Esophagus mucosa (tissue), 1 donor: Measurements from ENCODE around the gene L1TD1. TPM values are rescaled to one million over a fixed set of nuclear protein-coding genes. Genes with fewer than 3 reads are reported as not detected.
"Not testable (repeated sequence)": the region's sequence is repeated elsewhere in the genome, so short reads cannot be mapped to it uniquely, and the experiment has no call there.

Experiments
- ATAC-seq: fragments of 200-7000 bp; cut with Tn5 transposase; one replicate; pipeline ENCODE4 v1.9.1; 2020
- total RNA-seq: library from RNA; stranded (reverse); gene quantifications from one replicate; pipeline ENCODE4 v1.2.4, GENCODE V29; 2023
- donor health status: DM: yes; HTN: yes; CAD: no.

Gene L1TD1
- total RNA-seq, 1 donor from 2014 or later = not detected

GRCh38 chr1:62207187-62207586, 12.5 kb downstream of the L1TD1 start:
- ATAC-seq = no peak

- ATAC-seq = no peak
Observed at GRCh38 chr1:62208087-62208486, 13.4 kb downstream of the L1TD1 start.

GRCh38 chr1:62208970-62209369, 14.3 kb downstream of the L1TD1 start:
- ATAC-seq = no peak

GRCh38 chr1:62209931-62210595, 15.4 kb downstream of the L1TD1 start:
- ATAC-seq = peak; percentile 97

GRCh38 chr1:62210960-62211359, 16.3 kb downstream of the L1TD1 start:
- ATAC-seq = no peak

GRCh38 chr1:62212411-62212810, 17.8 kb downstream of the L1TD1 start:
- no peak for ATAC-seq

- no peak for ATAC-seq
Observed at GRCh38 chr1:62213075-62213914, 18.6 kb downstream of the L1TD1 start.

- ATAC-seq = no peak
Observed at GRCh38 chr1:62218604-62219003, 24.0 kb downstream of the L1TD1 start.

- not testable (repeated sequence) for ATAC-seq
Observed at GRCh38 chr1:62220456-62220855, 25.8 kb downstream of the L1TD1 start.

- no peak for ATAC-seq
Observed at GRCh38 chr1:62221171-62221570, 26.5 kb downstream of the L1TD1 start.

GRCh38 chr1:62222321-62222720, 27.7 kb downstream of the L1TD1 start:
- ATAC-seq = no peak

- ATAC-seq = no peak
Observed at GRCh38 chr1:62224182-62224581, 29.5 kb downstream of the L1TD1 start.

GRCh38 chr1:62227496-62227895, 32.8 kb downstream of the L1TD1 start:
- no peak for ATAC-seq

- ATAC-seq = no peak
Observed at GRCh38 chr1:62228136-62228882, 33.7 kb downstream of the L1TD1 start.

- ATAC-seq = no peak
Observed at GRCh38 chr1:62228883-62229187, 34.2 kb downstream of the L1TD1 start.

GRCh38 chr1:62229468-62229867, 34.8 kb downstream of the L1TD1 start:
- ATAC-seq = no peak

- ATAC-seq = no peak
Observed at GRCh38 chr1:62229932-62230331, 35.3 kb downstream of the L1TD1 start.

- peak; percentile 97 for ATAC-seq
Observed at GRCh38 chr1:62230718-62231117, 36.1 kb downstream of the L1TD1 start.

- ATAC-seq = peak; percentile 35
Observed at GRCh38 chr1:62232871-62233278, 38.2 kb downstream of the L1TD1 start.

GRCh38 chr1:62233926-62234450, 39.3 kb downstream of the L1TD1 start:
- no peak for ATAC-seq

GRCh38 chr1:62234688-62235087, 40.0 kb downstream of the L1TD1 start:
- ATAC-seq = no peak

- no peak for ATAC-seq
Observed at GRCh38 chr1:62235576-62235975, 40.9 kb downstream of the L1TD1 start.

- no peak for ATAC-seq
Observed at GRCh38 chr1:62237361-62237760, 42.7 kb downstream of the L1TD1 start.
